ENCODE data around the gene ZNF844.

ZNF844 gene

DNA sequence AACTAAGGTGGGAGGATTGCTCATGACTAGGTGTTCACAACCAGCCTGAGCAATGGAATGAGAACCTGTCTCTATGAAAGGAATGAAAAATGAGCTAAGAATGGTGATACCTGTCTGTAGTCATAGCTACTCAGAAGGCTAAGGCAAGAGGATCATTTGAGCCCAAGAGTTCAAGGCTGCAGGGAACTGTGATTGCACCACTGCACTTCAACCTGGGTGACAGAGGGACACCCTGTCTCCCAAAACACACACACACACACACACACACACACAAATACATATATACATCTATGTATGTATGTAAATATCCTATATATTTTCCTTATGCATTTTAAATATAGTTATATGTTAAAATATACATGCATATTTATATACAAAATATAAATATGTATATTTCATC is 21.6 kb upstream of the ZNF844 start:
- TF ChIP-seq, protein P1, sequence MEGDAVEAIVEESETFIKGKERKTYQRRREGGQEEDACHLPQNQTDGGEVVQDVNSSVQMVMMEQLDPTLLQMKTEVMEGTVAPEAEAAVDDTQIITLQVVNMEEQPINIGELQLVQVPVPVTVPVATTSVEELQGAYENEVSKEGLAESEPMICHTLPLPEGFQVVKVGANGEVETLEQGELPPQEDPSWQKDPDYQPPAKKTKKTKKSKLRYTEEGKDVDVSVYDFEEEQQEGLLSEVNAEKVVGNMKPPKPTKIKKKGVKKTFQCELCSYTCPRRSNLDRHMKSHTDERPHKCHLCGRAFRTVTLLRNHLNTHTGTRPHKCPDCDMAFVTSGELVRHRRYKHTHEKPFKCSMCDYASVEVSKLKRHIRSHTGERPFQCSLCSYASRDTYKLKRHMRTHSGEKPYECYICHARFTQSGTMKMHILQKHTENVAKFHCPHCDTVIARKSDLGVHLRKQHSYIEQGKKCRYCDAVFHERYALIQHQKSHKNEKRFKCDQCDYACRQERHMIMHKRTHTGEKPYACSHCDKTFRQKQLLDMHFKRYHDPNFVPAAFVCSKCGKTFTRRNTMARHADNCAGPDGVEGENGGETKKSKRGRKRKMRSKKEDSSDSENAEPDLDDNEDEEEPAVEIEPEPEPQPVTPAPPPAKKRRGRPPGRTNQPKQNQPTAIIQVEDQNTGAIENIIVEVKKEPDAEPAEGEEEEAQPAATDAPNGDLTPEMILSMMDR (IDR thresholded peaks at IDR 0.05; ENCODE audit: extremely low read depth, insufficient read depth, missing control alignments): no peak
- no peak for DNase-seq (ENCODE audit: low spot score)
- in situ Hi-C loops (cut with MboI; ENCODE audit: low pct_unique_long_range_greater_than_20kb, low sequenced_read_pairs, unreplicated experiment): no loop called here

DNA sequence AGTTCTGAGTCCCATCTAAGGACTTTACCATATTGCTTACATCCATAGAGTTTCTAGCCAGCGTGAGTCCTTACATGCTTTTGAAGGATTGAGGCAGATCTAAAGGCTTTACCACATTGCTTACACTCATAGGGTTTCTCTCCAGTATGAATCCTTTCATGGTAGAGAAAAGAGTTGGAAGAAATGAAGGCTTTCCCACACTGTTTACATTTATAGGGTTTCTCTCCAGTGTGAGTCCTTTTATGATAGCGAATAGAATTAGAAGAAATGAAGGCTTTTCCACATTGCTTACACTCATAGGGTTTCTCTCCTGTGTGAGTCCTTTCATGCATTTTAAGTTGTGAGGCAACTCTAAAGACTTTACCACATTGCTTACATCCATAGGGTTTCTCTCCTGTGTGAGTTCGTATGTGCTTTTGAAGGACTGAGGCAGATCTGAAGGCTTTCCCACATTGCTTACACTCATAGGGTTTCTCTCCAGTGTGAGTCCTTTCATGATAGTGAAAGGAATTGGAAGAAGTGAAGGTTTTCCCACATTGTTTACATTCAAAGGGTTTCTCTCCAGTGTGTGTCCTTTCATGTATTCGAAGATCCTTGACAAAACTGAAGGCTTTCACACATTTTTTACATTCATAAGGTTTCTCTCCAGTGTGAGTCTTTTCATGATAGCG is 20.6 kb upstream of the ZNF844 start:
- in situ Hi-C loops (cut with MboI; ENCODE audit: low pct_unique_long_range_greater_than_20kb, low sequenced_read_pairs, unreplicated experiment): no loop called here
- TF ChIP-seq, protein P1 (IDR thresholded peaks at IDR 0.05; ENCODE audit: extremely low read depth, insufficient read depth, missing control alignments): no peak
- no peak for DNase-seq (ENCODE audit: low spot score)

DNA sequence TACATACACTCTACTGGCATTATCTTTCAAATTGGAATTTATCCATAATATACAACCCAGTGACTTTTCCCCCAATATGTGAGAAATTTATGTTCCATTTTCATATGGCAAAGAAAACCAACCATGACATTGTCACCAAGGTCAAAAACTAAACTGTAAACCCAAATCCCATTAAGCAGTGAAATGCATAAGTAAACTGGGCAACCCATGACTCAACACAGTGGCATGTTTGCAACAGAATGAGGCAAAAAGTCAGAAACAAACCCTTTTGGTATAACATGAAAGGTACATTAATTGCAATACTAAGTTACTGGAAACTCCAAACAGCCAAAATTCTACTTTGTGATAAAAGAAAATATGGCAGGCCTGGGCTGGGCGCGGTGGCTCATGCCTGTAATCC is 16.7 kb upstream of the ZNF844 start:
- no peak for DNase-seq (ENCODE audit: low spot score)
- in situ Hi-C loops (cut with MboI; ENCODE audit: low pct_unique_long_range_greater_than_20kb, low sequenced_read_pairs, unreplicated experiment): no loop called here

DNA sequence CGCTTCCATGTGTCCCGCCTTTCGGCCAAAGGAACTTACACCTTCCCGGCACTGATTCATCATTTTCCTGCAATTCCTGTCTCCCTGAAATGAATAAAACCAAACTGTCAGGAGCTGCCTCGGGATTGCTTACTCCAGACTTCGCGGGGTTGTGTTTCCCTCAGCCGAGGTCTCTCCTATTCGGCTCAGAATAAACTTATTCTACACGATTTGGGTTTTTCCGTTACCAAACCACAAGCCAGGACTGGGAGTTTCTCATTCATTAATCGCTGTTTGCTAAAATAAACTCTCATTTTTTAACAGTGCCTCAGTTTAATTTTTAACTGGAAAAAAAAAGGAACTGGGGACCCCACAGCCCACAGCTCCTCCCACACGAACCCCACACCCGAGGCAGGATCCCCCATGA is 12.4 kb upstream of the ZNF844 start:
- in situ Hi-C loops (cut with MboI; ENCODE audit: low pct_unique_long_range_greater_than_20kb, low sequenced_read_pairs, unreplicated experiment): no loop called here
- TF ChIP-seq, protein P1 (IDR thresholded peaks at IDR 0.05; ENCODE audit: extremely low read depth, insufficient read depth, missing control alignments): no peak
- DNase-seq (ENCODE audit: low spot score): no peak

More for the DNA sequence above, 16.7 kb upstream of the ZNF844 start:
- TF ChIP-seq, protein P1 (IDR thresholded peaks at IDR 0.05; ENCODE audit: extremely low read depth, insufficient read depth, missing control alignments): no peak

DNA sequence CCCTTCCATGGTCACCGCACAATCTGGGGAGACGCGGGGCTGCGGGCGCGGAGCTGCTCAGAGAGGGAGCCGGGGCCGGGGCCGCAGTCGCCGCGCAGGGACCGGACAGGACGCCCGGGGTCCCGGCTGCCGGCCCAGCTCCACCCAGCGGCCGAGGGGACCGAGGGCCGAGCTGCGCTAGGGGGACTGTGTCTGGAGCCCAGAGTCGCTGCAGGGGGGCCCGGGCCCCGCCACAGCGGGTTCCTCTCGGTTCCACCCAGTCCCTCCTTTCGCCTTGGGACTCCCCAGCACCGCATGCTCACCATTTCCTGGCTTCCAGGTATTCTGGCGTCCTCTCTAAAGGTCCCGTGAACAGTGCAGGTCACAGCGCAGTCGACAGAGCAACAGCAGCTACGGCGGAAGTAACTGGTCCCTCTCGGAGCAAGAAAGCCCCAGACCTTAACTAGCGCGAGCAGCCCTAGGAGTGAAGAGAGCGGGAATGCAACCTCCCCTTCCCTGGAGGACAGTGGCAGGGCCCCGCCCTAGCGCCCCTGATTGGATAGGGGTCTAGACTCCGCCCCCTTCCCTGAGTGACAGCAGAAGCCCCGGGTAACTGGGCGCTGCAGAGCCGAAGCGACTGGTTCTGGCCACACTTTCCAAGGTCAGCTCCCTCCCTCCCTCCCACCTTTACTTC is 11.9 kb upstream of the ZNF844 start, which contains the start of gene ZNF878:
Gene ZNF878 (minus strand): TSS at position 465 of the 673 bp plus-strand sequence. CDS start 160 bp downstream, at position 305.
- in situ Hi-C loops (cut with MboI; ENCODE audit: low pct_unique_long_range_greater_than_20kb, low sequenced_read_pairs, unreplicated experiment): no loop called here
- peak; percentile 86 for DNase-seq (ENCODE audit: low spot score)
- TF ChIP-seq, protein P1 (IDR thresholded peaks at IDR 0.05; ENCODE audit: extremely low read depth, insufficient read depth, missing control alignments): peak; percentile 36

DNA sequence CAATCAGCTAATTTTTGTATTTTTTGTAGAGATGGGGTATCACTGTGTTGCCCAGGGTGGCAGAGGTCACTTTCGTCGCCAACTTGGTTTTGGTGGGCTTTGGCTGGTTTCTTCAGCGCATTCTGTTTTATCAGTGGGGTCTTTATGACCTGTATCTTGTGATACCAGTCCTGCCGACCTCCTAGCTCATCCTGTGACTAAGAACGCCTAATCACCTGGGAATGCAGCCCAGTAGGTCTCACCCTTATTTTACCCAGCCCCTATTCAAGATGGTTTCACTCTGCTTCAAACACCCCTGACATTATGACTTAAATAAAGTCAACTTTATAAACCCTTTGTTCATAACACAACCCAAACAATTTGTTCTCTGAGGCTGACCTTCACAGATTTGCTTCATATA is 8.7 kb upstream of the ZNF844 start:
- in situ Hi-C loops (cut with MboI; ENCODE audit: low pct_unique_long_range_greater_than_20kb, low sequenced_read_pairs, unreplicated experiment): no loop called here
- DNase-seq (ENCODE audit: low spot score): no peak
- TF ChIP-seq, protein P1 (IDR thresholded peaks at IDR 0.05; ENCODE audit: extremely low read depth, insufficient read depth, missing control alignments): no peak

Measured in GM13977 (cell line).